ENCODE data around the gene B2M.

DNA sequence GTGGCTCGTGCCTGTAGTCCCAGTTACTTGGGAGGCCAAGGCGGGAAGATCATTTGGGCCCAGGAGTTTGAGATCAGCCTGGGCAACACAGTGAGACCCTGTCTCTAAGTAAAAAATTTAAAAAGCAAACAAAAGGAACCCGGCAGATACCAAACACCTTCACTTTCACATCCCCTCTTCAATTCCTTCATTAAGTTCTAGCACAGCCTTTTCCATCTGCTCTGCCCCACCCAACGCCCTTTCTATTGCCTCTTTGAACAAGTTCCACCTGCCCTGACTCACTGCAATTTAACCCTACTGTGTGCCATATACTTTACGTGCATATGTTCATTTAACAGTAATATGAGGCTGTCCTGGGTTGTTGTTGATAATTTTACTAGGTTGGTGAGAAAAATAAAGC, 35.4 kb upstream of the B2M start:
- no peak for TF ChIP-seq MYC (IDR thresholded peaks at IDR 0.05; ENCODE audit: low read depth, low read length)
- TF ChIP-seq, protein P1, sequence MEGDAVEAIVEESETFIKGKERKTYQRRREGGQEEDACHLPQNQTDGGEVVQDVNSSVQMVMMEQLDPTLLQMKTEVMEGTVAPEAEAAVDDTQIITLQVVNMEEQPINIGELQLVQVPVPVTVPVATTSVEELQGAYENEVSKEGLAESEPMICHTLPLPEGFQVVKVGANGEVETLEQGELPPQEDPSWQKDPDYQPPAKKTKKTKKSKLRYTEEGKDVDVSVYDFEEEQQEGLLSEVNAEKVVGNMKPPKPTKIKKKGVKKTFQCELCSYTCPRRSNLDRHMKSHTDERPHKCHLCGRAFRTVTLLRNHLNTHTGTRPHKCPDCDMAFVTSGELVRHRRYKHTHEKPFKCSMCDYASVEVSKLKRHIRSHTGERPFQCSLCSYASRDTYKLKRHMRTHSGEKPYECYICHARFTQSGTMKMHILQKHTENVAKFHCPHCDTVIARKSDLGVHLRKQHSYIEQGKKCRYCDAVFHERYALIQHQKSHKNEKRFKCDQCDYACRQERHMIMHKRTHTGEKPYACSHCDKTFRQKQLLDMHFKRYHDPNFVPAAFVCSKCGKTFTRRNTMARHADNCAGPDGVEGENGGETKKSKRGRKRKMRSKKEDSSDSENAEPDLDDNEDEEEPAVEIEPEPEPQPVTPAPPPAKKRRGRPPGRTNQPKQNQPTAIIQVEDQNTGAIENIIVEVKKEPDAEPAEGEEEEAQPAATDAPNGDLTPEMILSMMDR (IDR thresholded peaks at IDR 0.05; ENCODE audit: low read depth, low read length) = no peak

Data from NB4 (cell line).